Thyroid gland (tissue), 4 donors: Measurements from ENCODE around the gene TMEM212.

Source experiments
- POLR2A ChIP-seq, 2 donors: fragments of 450-650 bp; IDR thresholded peaks; one replicate each; pipeline ENCODE4 v1.6.1; 2017; ENCODE audit warnings: antibody characterized with exemption in 2 of 2, mild to moderate bottlenecking in 2 of 2, moderate library complexity in 1 of 2
- TF ChIP-seq, protein P1 (sequence below), 6 experiments: fragments of 200-600 bp in 3 of 6; fragments of 450-650 bp in 3 of 6; sonication (generic) in 3 of 6; IDR thresholded peaks; one replicate each; pipeline ENCODE4 v1.5.1; 2016 to 2019; ENCODE audit warnings: antibody characterized with exemption in 6 of 6, mild to moderate bottlenecking in 2 of 6, inconsistent platforms in 1 of 6, moderate library complexity in 1 of 6

DNA sequence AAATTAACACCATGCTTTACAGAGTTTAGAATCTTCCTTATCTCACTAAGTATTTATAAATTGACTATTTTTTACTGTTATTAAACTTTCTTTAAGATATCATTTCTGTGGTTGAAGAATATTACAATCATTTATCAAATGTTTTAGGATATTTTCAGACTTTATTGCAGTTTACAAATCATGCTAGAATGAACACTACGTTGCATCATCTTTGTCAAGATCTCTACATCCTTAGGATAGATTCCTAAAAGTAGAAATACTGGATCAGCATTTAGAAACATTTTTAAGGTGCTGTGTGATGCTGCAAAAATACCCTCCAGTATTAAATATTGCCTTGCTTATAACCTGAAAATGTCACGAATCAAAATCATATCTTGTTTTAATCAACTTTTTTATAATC, 30.3 kb upstream of the TMEM212 start:
- TF ChIP-seq, protein P1, sequence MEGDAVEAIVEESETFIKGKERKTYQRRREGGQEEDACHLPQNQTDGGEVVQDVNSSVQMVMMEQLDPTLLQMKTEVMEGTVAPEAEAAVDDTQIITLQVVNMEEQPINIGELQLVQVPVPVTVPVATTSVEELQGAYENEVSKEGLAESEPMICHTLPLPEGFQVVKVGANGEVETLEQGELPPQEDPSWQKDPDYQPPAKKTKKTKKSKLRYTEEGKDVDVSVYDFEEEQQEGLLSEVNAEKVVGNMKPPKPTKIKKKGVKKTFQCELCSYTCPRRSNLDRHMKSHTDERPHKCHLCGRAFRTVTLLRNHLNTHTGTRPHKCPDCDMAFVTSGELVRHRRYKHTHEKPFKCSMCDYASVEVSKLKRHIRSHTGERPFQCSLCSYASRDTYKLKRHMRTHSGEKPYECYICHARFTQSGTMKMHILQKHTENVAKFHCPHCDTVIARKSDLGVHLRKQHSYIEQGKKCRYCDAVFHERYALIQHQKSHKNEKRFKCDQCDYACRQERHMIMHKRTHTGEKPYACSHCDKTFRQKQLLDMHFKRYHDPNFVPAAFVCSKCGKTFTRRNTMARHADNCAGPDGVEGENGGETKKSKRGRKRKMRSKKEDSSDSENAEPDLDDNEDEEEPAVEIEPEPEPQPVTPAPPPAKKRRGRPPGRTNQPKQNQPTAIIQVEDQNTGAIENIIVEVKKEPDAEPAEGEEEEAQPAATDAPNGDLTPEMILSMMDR (IDR thresholded peaks at IDR 0.05): no peak
- no peak for TF ChIP-seq POLR2A (IDR thresholded peaks at IDR 0.05)
